Left hindlimb (tissue), 1 donor: ENCODE measurements around the gene IQCB1.
"Not testable (repeated sequence)": the region's sequence is repeated elsewhere in the genome, so short reads cannot be mapped to it uniquely, and the experiment has no call there.

Source experiments
- DNase-seq: peaks from one replicate; pipeline ENCODE4 v3.0.0-alpha.2; 2018

Gene IQCB1

DNA sequence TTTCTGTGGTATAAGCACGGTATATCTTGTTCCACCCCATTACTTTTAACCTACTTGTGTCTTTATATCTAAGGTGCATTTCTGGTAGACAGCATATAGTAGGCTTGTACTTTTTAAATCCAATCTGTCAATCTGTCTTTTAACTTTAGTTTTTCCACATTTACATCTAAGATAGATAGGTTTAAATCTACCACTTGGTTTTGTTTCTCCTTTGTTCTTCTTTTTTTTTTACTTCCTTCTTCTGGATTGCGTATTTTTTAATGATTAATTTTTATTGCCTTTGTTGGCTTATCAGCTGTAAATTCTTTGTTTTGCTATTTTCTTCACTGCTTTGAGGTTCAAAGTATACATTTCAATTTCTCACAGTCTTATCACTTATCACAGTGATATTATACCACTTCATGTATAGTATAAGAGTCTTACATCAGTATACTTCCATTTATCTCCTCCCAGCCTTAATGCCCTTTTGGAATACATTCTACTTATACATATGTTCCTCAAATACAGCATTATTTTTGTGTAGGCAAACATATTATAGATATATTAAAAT is 31.0 kb downstream of the IQCB1 start:
- DNase-seq, result no peak

DNA sequence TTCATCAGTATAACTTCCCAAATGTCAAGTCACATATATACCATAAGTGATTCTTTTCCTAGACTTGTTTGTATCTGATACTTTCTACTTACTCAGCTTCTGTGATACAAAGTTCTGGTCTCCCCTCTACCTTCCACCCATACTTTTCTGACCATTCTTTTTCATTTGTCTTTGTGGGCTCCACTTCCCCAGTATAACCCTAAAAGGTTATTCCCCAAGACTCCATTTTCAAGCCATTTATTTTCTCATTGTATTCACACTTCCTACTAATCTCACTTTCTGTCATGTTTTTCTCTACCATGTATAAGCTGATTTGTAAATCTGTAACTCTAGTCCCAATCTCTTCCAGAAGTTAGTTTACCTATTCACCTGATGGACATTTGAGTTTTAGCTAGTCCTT is 34.0 kb downstream of the IQCB1 start:
- DNase-seq, result no peak

DNA sequence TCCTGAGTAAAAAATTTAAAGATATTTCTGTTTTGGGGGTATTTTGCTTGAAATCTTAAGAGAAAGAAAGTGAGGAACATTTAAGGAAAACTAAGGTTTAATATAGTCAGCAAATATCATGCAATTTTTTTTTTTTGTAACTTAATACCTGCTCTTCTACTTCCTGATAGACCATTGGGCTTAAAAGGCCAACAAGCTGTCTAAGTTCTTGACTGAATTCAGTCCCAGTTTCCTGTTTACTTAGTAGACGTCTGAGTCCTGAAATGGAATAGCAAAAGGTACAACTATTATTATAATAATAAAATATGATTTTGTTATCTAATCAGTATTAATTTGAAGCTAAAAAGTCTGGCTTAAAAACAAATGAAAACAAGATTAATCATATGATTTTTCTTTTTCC is 37.9 kb downstream of the IQCB1 start:
- DNase-seq, result no peak

DNA sequence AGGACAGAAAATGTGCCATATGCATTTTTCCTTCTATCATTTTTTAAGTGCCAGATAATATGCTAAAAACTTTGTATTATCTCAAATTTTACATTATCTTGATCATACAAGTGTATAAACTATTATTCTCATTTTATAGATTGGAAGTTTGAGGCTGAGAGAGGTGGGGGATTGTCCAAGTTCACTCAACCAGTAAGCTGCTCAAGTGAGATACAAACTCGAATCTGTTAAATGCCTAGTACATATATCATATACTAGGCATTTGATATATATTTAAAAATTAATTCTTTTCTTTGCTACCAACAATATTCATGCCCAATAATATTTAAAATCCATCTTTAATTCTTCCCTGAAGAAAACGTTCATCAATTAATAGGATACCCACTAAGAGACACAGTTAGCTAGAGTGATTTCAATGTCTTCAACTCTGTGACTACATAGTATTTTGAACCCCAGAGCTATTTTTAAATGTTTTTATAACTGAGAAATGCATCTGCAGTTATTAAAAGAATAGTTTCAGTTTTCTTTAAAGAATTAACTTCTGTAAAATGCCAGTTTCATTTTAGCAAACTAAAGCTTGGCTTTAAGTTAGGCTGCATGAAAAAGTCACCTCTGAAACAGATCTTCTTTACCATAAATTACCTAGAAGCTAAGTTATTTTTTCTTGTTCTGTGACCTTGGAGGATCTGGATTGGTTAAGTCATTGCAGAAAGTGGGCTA is 40.4 kb downstream of the IQCB1 start:
- no peak for DNase-seq

DNA sequence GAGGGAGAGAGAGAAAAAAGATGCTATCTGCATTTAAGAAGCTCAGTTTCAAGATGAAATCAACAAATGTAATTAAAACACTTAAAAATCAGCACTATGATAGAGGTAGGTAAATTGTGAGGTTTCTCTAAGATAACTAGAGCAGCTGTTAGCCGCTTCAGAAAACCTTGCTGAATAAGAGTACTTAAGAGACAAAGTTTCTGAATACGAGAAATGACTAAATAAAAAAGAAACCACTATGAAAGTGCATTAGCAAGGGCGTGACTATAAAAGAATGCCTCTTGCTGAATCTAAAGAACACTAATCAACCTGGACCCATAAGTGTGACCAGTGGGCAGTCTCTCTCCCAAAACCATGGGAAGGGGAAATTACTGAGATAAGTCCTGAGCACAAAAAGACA is 41.8 kb downstream of the IQCB1 start:
- no peak for DNase-seq

DNA sequence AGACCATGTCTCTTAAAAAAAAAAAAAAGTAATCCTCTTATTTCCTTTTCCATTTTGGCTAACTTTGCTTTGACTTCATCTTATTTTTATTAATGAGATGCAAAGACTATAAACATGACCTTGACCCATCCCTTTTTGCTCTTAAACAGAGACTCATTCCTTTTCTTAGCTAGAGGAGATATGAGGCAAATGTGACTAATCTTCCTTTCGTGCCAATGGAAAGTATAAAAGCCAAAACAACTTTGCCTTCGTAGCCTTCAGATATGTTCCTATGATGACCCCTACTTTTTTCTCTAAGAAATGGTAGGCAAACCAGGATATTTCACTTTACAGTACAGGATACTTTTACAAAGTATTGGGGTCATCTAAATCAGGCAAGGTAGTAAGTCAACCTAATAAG is 48.4 kb downstream of the IQCB1 start:
- DNase-seq, result no peak

DNA sequence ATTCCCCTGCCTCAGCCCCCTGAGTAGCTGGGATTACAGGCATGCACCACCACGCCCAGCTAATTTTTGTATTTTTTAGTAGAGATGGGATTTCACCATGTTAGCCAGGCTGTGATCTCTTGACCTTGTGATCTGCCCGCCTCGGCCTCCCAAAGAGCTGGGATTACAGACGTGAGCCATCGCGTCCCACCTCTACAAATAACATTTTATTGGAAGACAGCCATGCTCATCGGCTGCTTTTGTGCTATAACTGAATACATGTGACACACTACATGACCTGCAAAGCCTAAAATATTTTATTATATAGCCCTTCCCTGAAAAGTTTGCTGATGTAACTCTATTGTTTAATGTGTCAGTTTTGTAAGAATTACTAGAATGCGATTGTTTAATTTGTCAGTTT is 52.1 kb downstream of the IQCB1 start:
- not testable (repeated sequence) for DNase-seq

DNA sequence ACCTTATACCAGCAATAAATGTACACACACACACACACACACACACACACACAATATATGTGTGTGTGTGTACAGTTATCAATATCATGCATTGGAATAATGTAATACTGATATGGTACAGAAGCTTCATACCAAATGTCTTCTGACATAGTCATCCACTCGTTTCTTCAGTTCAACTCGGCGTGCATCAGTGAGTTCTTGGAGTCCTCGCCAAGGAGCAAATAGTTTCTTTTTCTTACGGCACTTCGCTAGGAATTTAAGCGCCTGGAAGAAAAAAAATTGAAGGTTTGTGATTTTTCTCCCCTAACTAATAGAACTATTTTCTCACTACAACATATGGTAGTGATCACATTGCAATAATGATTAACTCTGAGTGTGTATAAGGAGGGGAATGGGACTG is 53.2 kb downstream of the IQCB1 start:
- DNase-seq, result no peak

DNA sequence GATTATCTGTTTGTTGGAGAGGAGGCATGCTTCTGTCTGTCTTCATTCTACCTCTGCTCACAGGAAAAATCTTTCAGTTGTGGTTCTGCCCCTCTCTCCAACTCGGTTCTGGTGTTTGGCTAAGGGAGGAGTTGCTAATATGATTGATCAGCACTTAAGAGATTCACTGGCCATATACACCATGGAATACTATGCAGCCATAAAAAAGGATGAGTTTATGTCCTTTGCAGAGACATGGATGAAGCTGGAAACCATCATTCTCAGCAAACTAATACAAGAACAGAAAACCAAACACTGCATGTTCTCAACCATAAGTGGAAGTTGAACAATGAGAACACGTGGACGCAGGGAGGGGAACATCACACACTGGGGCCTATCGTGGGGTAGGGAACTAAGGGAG is 59.8 kb downstream of the IQCB1 start:
- not testable (repeated sequence) for DNase-seq

DNA sequence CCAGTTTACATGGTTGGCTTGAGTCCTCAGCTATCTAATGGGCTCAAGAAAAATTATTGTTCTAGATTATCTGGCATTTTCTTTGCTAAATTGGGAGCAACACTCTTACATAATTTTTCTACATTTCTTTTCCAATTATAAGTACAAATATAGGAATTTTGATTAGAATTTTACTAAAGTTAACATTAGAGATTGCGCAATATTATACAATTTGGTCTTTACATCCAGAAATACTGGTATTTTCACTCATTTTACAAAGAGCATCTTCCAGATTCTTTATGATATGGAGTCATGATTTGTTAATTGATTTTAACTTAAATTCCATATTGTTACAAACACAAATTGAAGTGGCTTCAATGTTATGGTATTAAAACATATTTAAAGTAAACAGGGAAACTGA is 65.6 kb downstream of the IQCB1 start:
- DNase-seq, result no peak

DNA sequence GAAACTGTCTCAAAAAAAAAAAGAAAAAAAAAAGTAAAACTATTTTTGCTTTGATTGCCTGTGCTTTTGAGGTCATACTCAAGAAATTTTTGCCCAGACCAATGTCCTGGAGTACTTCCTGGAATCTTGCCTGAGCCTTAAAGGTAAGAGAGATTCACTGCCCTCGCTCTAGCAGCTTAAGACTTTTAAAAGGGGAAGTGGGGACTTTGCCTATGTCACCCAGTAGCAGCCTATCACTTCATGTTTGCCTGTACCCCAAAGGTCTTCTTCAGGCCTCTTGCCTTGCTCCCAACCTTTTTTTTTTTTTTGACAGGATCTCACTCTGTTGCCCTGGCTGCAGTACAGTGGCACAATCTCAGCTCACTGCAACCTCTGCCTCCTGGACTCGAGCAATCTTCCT is 66.4 kb downstream of the IQCB1 start:
- DNase-seq, result no peak

DNA sequence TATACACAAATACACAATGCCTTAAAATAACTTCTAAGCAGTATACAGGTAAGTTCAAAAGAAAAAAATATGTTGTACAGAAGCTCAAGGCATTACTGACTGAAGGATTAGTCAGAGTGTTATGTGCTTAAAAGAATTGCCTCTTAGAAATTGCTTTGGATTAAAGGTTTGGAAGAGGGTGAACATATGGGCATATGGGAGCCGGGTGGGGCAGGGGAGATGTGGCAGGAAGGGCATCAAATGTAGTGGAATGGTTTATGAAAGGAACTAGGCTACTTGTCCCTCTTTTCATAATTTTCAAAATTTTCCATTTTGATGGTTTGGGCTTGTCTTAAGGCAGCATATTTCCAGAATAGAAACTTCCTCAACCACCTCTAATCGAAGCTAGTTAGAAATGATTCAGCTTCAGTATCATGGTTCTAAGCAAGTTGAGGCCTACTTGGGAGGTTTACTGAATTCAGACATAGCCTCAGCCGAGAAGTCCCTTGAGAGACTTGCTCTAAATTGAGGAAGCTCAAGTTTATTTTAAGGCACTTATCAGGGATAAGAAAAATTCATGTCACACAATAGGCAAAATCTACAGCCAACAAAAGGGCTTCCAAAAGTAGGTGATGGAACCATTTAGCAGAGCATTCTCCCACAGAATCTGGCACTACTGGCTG is 75.2 kb downstream of the IQCB1 start:
- DNase-seq, result no peak

DNA sequence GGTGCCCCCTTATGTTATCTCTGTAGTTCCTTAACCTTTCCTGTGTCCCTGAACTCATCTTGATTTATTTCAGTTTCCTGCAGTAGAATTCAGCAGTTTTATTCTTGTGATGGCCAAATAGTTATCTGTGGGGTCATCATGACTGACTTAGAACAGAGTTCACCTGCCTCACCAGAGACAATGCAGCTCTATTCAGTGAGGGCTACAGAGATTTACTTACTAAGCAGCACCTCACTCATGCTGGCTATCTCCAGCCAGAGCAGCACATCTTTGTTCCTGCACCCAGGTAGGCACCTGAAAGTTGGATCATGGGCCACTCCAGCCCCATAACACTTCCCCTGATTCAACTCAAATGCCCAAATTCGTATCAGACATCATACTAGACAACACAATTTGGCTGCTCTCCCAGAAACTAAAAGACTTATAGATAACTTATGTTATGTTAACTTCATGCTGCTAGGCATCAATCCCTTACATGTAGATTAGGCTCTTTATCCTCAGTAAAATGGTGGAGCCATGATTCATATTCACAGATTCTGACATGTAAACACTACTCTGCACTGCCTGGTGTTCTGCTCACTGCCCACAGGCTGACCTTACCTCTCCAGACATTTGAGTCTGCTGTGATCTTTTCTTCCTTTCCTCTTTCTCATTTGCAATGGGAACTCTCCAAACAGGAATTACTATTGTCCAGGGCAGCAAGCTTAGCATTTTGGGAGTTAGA is 76.0 kb downstream of the IQCB1 start:
- no peak for DNase-seq

DNA sequence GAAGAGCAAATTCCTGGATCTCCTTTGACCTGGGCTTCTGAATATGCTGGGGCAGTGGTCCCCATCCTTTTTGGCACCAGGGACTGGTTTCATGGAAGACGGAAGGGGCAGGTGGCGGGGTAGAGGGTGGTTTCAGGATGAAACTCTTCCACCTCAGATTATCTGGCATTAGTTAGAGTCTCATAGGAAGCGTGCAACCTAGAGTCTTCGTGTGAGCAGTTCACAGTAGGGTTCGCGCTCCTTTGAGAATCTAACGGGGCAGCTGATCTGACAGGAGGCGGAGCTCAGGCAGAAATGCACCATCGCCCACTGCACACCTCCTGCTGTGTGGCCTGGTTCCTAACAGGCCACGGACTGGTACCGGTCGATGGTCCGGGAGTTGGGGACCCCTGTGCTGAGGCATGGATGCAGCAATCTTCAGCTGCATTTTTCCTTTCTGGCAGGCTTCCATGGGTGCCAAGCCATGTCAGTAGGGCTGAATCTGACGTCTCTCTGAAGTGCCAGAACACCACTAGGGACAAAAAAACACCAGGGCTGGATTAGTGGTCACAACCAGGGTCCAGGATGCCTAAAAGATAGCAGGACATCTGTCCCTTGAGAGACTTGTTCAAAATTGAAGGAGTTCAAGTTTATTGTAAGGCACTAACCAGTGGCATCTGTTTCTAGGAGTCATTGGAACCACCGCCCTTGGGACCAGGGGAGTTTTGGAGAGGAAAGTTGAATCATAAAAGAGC is 76.9 kb downstream of the IQCB1 start:
- DNase-seq, result no peak

DNA sequence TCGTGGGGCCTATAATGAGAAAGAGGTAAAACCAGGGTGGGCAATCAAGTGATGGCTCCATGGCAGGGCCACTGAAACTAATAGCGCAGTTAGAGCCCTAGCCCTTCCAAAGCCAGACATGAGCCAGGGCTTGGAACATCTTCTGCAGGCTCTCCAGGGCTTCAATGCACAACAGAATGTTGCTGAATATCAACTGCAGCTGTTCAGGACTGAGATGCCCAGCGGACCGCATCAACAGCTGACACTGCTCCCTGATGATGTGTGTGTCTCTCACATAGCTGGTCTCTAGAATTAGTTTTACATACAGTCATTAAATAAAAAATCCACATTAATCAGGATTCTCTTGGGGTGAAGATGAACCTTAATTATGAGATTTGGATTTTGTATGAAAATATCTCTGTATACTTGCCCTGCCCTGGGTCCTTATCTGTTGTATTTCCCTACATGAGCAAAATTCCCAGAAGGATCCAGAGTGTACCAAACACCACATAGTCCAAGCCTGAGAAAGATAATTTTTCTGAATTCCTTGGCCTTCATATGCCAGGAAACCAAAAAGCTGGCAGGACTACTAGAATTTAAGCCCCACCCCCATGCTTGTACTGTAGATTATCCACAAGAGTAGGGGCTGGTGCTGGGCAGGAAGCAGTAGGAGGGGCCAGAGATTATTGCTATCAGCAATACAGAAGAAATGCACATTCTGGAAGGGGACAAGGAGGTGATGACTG is 77.6 kb downstream of the IQCB1 start:
- no peak for DNase-seq

DNA sequence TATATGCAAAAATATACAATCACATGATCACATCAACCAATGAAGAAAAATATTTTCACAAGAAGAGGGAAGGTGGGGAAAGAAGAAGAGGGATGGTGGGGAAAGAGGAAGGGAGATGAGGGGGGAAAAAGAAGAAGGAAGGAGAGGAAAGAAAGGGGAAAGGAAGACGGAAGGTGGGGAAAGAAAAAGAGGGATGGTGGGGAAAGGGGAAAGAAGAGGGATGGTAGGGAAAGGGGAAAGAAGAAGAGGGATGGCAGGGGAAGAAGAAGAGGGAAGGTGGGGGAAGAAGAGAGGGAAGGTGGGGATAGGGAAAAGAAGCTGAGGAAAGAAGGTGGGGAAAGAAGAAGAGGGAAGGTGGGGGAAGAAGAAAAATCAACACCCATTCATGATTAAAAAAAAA is 82.1 kb downstream of the IQCB1 start:
- DNase-seq, result no peak

DNA sequence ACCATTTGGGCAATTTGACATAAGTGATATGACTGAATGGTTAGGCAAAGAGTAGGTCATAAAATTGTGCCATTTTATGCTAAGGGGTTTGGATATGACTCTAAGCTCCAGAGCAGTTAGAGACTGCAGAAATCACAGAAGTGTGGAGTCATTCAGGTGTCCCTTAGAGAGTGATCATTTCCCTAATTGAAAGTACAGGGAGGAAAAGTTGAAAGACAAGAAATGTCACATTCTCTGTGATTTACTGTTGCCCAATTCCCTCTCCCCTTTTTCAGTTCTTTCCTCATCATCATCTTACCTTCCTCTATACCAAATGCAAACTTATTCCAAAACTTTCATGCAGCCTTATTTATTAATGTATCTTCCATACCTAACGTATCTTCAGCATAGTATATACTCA is 82.6 kb downstream of the IQCB1 start:
- DNase-seq, result no peak

DNA sequence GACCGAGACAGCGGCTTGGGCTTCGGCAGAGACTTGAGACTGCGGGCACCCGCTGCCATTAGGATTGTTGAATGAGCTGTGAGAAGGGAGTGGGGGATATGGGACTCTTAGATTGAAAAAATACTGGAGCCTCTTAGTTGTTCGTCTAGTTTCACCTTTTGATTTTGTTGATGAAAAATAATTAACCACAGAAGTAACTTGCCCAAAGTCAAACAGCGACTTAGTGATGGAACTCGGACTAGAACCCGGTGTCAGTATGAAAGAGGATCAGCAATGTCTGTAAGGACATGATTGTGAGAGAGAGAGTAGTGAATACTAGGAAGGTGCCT is 84.8 kb downstream of the IQCB1 start:
- no peak for DNase-seq

DNA sequence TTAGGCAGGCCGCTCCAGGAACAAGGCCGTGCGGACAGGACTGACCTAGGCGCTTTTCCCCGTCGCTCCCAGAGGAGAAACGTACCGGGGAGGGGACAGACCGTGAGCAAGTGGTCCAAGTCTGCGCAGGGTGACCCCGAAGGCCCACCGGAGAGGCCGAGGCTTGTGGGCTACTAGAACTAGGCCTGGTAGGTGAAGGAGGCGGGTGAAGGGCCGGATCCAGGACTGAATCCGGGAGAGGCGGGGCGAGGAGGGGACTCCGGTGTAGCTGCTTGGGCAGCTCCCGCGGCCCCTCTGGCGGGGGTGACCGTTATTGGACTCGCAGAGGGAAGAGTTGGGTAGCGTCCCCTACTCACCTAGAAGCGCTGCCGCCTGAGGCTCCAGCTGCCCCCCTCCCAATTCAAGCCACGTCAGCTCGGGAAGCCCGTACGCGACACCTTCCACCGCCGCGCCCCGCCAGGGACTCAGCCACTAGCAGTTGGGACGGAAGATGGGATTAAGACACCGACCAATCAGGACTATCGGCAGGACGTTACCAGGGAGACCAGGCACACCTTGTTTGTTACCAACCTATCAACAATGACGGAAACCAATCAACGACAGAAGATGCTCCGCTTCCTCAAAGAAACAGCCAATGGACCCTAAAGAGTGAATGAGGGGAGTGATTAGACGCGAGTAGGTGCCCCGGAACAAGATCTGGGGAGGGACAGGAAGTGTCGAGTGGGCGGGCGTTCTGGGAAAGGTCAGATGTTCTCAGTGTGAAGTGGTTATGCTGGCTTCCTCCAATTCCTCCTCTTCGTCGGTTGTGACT is 85.4 kb downstream of the IQCB1 start, which contains the start of gene GOLGB1:
Gene GOLGB1 (minus strand): TSS at position 466 of the 811 bp plus-strand sequence. CDS start 18,770 bp downstream, outside the sequence.
- peak; percentile 96 for DNase-seq

DNA sequence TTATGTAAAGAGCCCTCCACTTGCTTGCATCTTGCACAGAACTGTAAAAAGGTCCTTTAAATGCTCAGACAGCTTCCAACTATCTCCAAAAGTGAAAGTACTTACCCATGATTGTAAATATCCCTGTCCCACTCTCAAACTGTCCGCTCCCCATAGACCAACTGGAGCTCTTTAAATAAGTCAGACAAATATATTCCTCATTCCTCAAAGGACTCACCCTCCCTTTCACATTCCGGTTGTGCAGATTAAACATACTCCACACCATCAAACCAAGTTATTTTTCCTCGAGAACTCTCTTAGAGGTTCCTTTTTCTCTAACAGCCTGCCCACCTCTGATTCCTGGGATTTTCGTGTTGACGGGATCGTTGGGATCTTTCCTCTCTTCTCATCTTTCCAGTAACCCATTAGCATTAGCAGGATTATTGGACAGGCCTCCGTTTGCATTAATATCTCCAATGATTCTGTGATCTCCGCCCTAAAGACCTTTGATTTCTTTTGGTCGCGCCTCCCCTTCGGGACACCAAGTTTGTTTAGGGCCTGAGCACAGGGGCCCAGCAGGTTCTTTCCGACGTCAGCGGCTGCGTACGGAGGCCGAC is 86.1 kb downstream of the IQCB1 start:
- no peak for DNase-seq

DNA sequence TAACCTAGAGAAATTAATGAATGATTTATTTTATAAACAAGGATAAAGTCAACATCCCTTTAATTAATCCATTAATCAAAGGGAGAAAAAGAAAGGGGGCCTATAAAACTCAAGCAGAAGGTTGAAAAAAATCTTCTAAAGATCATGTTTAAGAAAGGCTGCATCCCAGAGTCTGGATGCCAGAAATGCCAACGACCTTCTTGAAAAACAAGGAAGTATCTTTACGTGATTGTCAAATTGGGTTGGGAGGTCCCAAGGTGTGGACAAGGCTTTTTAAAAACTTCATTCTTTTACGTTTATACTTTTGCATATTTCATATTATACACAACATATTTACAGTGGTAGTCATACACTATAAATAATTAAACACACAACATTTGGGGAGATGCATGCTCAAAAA is 86.9 kb downstream of the IQCB1 start:
- DNase-seq, result no peak
